ENCODE measurements around the gene TYR. TPM values are rescaled to one million over a fixed set of nuclear protein-coding genes. Genes with fewer than 3 reads are reported as not detected.

Gene TYR
- total and polyA plus RNA-seq, 3 experiments from 2014 or later: not detected

DNA sequence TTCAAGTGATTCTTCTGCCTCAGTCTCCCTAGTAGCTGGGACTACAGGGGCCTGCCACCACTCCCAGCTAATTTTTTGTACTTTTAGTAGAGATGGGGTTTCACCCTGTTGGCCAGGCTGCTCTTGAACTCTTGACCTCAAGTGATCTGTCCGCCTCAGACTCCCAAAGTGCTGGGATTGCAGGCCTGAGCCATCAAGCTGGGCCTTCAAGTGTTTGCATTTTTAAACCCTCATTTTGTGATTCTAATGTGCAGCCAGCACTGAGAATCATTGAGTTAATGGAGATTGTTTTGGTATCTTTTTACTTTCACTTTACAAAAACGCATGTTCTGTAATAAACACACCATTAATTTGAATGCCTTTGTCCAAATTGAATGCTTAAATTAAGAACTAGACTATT lies 3.4 kb downstream of the TYR start:
- Mint-ChIP-seq H3K27ac (no peak overlapping the region), H3K4me1 (peaks cover 0 to 2% (median 2%) of the 10 kb centered on the region in 3 donors), H3K36me3 (no peaks in the 10 kb centered on the region), H3K27me3 (no peaks in the 10 kb centered on the region), H3K4me3 (no peak overlapping the region), H3K9me3 (peaks cover 0 to 10% (median 0%) of the 10 kb centered on the region in 5 donors)
- Histone ChIP-seq H3K36me3 (ENCODE audit: insufficient read depth, low read length) (no peaks in the 10 kb centered on the region), H3K4me3 (ENCODE audit: low read length) (no peak overlapping the region), H3K27me3 (ENCODE audit: insufficient read depth, low read length, poor library complexity, severe bottlenecking) (no peaks in the 10 kb centered on the region), H3K9me3 (ENCODE audit: low read length) (no peaks in the 10 kb centered on the region), H3K27ac (ENCODE audit: low read depth, low read length) (no peak overlapping the region), H3K4me1 (ENCODE audit: insufficient read depth, low read length) (no peaks in the 10 kb centered on the region)
- POLR2A ChIA-PET: no interaction called here
- CTCF ChIA-PET: no interaction called here
- DNase-seq: no peak

DNA sequence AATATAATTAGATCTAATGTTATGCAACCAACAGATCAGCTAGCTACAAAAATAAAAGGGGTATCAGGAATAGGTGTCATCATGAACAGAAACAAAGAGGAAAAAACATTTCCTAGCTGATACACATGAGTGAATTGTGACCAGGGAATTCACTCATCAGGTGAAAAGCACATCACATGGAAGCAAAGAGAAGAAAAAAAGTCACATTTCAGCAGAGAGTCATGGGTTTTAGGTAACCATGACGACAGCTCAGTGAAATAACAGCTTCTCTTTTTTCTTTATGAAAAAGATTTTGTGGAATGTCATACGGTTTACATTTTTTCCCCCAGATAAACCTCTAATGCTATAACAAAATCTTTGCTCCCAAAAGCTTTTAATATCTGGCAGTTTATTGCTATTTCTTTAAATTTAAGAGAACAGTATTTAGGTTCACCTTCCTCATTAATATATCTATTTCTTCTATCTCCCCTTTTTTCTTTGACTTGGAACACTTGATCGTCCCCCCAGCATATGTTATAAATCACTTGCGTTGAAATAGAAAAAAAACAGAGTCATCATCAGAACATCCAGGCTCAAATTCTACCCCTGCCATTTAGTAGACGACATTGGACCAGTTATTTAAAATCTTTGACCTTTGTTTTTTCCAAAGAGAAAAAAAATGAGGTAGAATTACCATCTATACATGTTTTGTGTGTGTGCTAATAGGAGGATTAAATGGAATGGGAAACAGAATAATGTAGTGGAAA lies 5.3 kb downstream of the TYR start:
- no peak for DNase-seq
- Mint-ChIP-seq H3K36me3 (no peaks in the 10 kb centered on the region), H3K4me3 (no peak overlapping the region), H3K27me3 (no peaks in the 10 kb centered on the region), H3K4me1 (peaks cover 0 to 2% (median 2%) of the 10 kb centered on the region in 3 donors), H3K9me3 (peaks cover 0 to 13% (median 0%) of the 10 kb centered on the region in 5 donors), H3K27ac (no peak overlapping the region)
- H3K36me3 ChIP-seq (ENCODE audit: insufficient read depth, low read length): no peaks in the 10 kb centered on the region
- no peaks in the 10 kb centered on the region for H3K4me1 ChIP-seq (ENCODE audit: insufficient read depth, low read length)
- H3K27me3 ChIP-seq (ENCODE audit: insufficient read depth, low read length, poor library complexity, severe bottlenecking): no peaks in the 10 kb centered on the region
- H3K9me3 ChIP-seq (ENCODE audit: low read length): no peaks in the 10 kb centered on the region
- ChIA-PET POLR2A (no interaction called here), CTCF (no interaction called here)
- H3K27ac ChIP-seq (ENCODE audit: low read depth, low read length): no peak overlapping the region
- no peak overlapping the region for H3K4me3 ChIP-seq (ENCODE audit: low read length)

DNA sequence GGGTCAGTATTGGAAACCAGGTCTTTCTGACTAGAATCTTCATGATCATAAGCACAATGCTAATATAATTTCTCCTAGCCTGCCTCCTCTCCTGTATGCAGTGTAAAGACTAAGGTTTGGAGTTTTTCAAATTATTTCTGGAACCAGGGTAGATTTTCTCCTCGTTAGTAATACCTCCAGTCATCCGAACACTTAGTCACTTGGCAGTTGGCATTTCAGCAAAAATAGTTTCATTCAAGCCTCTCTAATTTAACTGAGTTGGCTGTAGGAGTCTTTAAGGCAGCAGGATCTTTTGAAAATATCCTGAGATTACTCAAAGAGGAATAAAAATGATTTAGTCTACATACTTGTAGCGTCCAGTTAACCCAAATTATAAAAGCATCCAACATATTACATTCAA lies 6.3 kb downstream of the TYR start:
- Mint-ChIP-seq H3K9me3 (peaks cover 0 to 13% (median 0%) of the 10 kb centered on the region in 5 donors), H3K27ac (no peak overlapping the region), H3K4me1 (peaks cover 0 to 2% (median 2%) of the 10 kb centered on the region in 3 donors), H3K4me3 (no peak overlapping the region), H3K36me3 (no peaks in the 10 kb centered on the region), H3K27me3 (no peaks in the 10 kb centered on the region)
- no peak for DNase-seq
- no peak overlapping the region for H3K27ac ChIP-seq (ENCODE audit: low read depth, low read length)
- no peak overlapping the region for H3K4me3 ChIP-seq (ENCODE audit: low read length)
- no peaks in the 10 kb centered on the region for H3K36me3 ChIP-seq (ENCODE audit: insufficient read depth, low read length)
- no peaks in the 10 kb centered on the region for H3K9me3 ChIP-seq (ENCODE audit: low read length)
- ChIA-PET POLR2A (no interaction called here), CTCF (no interaction called here)
- no peaks in the 10 kb centered on the region for H3K27me3 ChIP-seq (ENCODE audit: insufficient read depth, low read length, poor library complexity, severe bottlenecking)
- H3K4me1 ChIP-seq (ENCODE audit: insufficient read depth, low read length): no peaks in the 10 kb centered on the region

DNA sequence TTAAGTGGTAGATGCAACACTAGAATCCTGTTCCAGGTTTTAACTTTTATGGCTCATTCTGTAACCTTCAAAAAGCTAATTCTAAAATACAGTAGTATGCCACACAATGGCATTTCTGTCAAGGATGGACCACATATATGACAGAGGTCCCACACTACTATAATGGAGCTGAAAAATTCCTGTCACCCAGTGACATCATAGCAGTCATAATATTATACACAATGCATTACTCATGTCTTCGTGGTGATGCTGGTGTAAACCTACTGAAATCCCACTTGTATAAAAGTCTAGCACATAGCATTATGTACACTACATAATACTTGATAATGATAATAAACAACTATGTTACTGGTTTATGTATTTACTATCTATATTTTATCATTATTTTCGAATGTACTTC lies 12.1 kb downstream of the TYR start:
- no peaks in the 10 kb centered on the region for H3K4me1 ChIP-seq (ENCODE audit: insufficient read depth, low read length)
- H3K36me3 ChIP-seq (ENCODE audit: insufficient read depth, low read length): no peaks in the 10 kb centered on the region
- Mint-ChIP-seq H3K9me3 (peaks cover 0 to 12% (median 0%) of the 10 kb centered on the region in 5 donors), H3K4me3 (no peak overlapping the region), H3K4me1 (no peaks in the 10 kb centered on the region), H3K27me3 (no peaks in the 10 kb centered on the region), H3K36me3 (no peaks in the 10 kb centered on the region), H3K27ac (no peak overlapping the region)
- ChIA-PET CTCF (no interaction called here), POLR2A (no interaction called here)
- DNase-seq: no peak
- no peaks in the 10 kb centered on the region for H3K9me3 ChIP-seq (ENCODE audit: low read length)
- H3K27ac ChIP-seq (ENCODE audit: low read depth, low read length): no peak overlapping the region
- no peak overlapping the region for H3K4me3 ChIP-seq (ENCODE audit: low read length)
- no peaks in the 10 kb centered on the region for H3K27me3 ChIP-seq (ENCODE audit: insufficient read depth, low read length, poor library complexity, severe bottlenecking)

DNA sequence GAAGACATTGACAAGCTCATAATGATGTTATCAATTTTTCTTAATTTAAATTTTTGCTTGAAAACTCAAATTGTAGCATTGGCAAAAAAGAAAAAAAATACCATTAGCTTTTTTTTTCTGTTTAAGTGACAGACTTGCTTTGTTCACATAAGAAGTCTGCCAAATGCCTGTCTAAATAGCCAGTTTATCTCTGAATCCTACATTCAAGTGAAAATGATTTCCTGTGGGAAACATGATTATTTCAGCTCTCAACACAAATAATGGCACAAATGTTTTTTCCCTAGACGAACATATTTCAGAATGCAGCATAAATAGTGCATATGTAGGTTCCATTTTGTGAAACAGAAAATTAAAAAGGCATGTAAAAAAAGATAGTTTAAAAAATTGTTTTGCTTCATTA lies 23.5 kb downstream of the TYR start:
- H3K27ac Mint-ChIP-seq: no peak overlapping the region
- peaks cover 0 to 8% (median 0%) of the 10 kb centered on the region in 5 donors for H3K9me3 Mint-ChIP-seq
- CTCF ChIA-PET: no interaction called here
- Histone ChIP-seq H3K9me3 (ENCODE audit: low read length) (no peaks in the 10 kb centered on the region), H3K36me3 (ENCODE audit: insufficient read depth, low read length) (no peaks in the 10 kb centered on the region), H3K27me3 (ENCODE audit: insufficient read depth, low read length, poor library complexity, severe bottlenecking) (no peaks in the 10 kb centered on the region), H3K4me1 (ENCODE audit: insufficient read depth, low read length) (no peaks in the 10 kb centered on the region), H3K4me3 (ENCODE audit: low read length) (no peak overlapping the region), H3K27ac (ENCODE audit: low read depth, low read length) (no peak overlapping the region)
- H3K36me3 Mint-ChIP-seq: peaks cover 0 to 1% (median 0%) of the 10 kb centered on the region in 3 donors
- no peak for DNase-seq
- no peak overlapping the region for H3K4me3 Mint-ChIP-seq
- H3K4me1 Mint-ChIP-seq: no peaks in the 10 kb centered on the region
- no peaks in the 10 kb centered on the region for H3K27me3 Mint-ChIP-seq
- POLR2A ChIA-PET: no interaction called here

DNA sequence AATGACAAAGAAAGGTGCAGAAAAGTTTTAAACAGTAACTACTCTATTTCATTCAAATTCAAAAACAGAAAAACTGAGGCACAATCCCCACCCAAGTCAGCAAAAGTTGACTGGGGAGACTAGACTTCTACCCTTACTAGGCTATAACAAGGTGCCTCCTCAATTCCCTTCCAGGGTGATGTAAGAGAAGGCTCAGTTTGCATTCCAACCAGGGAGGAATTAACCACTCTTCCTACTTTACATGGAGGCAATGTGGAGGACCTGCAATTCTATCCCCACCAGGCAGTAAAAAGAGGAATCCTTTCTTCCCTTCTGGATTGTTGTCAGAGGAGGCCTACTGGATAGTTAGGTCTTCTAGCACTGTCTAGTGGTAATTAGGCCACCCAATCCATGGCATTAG lies 26.1 kb downstream of the TYR start:
- Histone ChIP-seq H3K4me3 (ENCODE audit: low read length) (no peak overlapping the region), H3K27ac (ENCODE audit: low read depth, low read length) (no peak overlapping the region), H3K4me1 (ENCODE audit: insufficient read depth, low read length) (no peaks in the 10 kb centered on the region), H3K9me3 (ENCODE audit: low read length) (no peaks in the 10 kb centered on the region), H3K36me3 (ENCODE audit: insufficient read depth, low read length) (no peaks in the 10 kb centered on the region), H3K27me3 (ENCODE audit: insufficient read depth, low read length, poor library complexity, severe bottlenecking) (no peaks in the 10 kb centered on the region)
- H3K36me3 Mint-ChIP-seq: peaks cover 0 to 1% (median 0%) of the 10 kb centered on the region in 3 donors
- H3K27me3 Mint-ChIP-seq: no peaks in the 10 kb centered on the region
- DNase-seq: no peak
- H3K9me3 Mint-ChIP-seq: peaks cover 0 to 10% (median 6%) of the 10 kb centered on the region in 5 donors
- POLR2A ChIA-PET: no interaction called here
- H3K4me3 Mint-ChIP-seq: no peak overlapping the region
- H3K27ac Mint-ChIP-seq: no peak overlapping the region
- CTCF ChIA-PET: no interaction called here
- H3K4me1 Mint-ChIP-seq: no peaks in the 10 kb centered on the region

DNA sequence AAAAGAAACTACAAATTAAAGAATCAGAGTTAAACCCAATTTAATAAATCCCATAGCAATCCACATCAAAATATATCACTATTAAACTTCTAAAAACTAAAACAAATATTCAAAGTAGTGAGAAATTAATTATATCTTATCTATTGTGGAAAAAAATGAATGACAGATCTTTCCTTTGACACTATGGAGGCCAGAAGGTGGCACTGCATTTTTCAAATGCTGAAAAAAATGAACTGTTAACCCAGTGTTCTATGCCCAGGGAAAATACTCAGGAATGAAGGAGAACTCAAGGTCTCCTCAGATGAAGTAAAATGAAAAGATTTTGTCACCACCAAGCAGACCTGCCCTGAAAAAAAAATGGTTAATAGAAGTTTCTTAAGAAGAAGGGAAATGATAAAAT lies 27.7 kb downstream of the TYR start:
- Histone ChIP-seq H3K4me3 (ENCODE audit: low read length) (no peak overlapping the region), H3K27ac (ENCODE audit: low read depth, low read length) (no peak overlapping the region), H3K27me3 (ENCODE audit: insufficient read depth, low read length, poor library complexity, severe bottlenecking) (no peaks in the 10 kb centered on the region), H3K9me3 (ENCODE audit: low read length) (no peaks in the 10 kb centered on the region), H3K4me1 (ENCODE audit: insufficient read depth, low read length) (no peaks in the 10 kb centered on the region), H3K36me3 (ENCODE audit: insufficient read depth, low read length) (no peaks in the 10 kb centered on the region)
- Mint-ChIP-seq H3K27me3 (no peaks in the 10 kb centered on the region), H3K9me3 (peaks cover 2 to 12% (median 6%) of the 10 kb centered on the region in 5 donors), H3K4me3 (no peak overlapping the region), H3K36me3 (peaks cover 0 to 1% (median 0%) of the 10 kb centered on the region in 3 donors), H3K4me1 (no peaks in the 10 kb centered on the region), H3K27ac (no peak overlapping the region)
- no peak for DNase-seq
- POLR2A ChIA-PET: no interaction called here
- CTCF ChIA-PET: no interaction called here

DNA sequence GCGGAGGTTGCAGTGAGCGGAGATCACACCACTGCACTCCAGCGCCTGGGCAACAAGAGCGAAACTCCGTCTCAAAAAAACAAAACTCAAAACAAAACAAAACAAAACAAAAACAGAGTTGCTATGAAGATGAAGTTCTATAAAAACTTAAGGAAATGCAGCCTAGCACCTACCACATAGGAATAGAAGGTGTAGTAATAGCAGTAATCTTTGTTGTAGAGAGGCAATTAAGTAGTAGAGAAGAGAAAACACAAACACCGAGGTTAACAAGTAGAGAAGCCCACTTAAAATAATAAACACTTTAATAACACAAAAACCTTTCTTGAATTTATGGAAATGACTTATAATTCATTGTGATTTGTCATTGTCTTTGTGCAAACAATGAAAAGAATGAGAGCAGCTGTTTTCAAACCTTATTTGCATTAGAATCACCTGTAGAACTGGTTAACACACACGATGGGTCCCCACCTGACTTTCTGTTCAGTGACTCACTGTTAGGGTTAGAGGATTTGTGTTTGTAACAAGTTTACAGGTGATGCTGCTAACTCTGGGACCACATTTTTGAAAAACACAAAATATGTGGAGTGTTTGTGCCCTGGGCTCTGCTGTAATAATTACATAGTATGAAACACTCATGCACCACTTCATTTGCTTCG lies 43.1 kb downstream of the TYR start:
- H3K9me3 Mint-ChIP-seq: peaks cover 0 to 12% (median 0%) of the 10 kb centered on the region in 5 donors
- Histone ChIP-seq H3K27me3 (ENCODE audit: insufficient read depth, low read length, poor library complexity, severe bottlenecking) (no peaks in the 10 kb centered on the region), H3K4me1 (ENCODE audit: insufficient read depth, low read length) (no peaks in the 10 kb centered on the region), H3K36me3 (ENCODE audit: insufficient read depth, low read length) (no peaks in the 10 kb centered on the region), H3K4me3 (ENCODE audit: low read length) (no peak overlapping the region), H3K9me3 (ENCODE audit: low read length) (no peaks in the 10 kb centered on the region), H3K27ac (ENCODE audit: low read depth, low read length) (no peak overlapping the region)
- ChIA-PET POLR2A (no interaction called here), CTCF (no interaction called here)
- no peaks in the 10 kb centered on the region for H3K4me1 Mint-ChIP-seq
- H3K4me3 Mint-ChIP-seq: no peak overlapping the region
- no peaks in the 10 kb centered on the region for H3K27me3 Mint-ChIP-seq
- no peak for DNase-seq
- H3K36me3 Mint-ChIP-seq: no peaks in the 10 kb centered on the region
- H3K27ac Mint-ChIP-seq: no peak overlapping the region

Data from CD8-positive, alpha-beta memory T cell (primary cell).